ENCODE measurements around the gene TADA2A.

The TADA2A gene

GRCh38 chr17:37462492-37462891 is 55.8 kb downstream of the TADA2A start:
- no peak for DNase-seq

- no peak for DNase-seq
These were observed 56.4 kb downstream of the TADA2A start for GRCh38 chr17:37463039-37463438.

- DNase-seq = no peak
These were observed 58.5 kb downstream of the TADA2A start for GRCh38 chr17:37465069-37465616.

DNA sequence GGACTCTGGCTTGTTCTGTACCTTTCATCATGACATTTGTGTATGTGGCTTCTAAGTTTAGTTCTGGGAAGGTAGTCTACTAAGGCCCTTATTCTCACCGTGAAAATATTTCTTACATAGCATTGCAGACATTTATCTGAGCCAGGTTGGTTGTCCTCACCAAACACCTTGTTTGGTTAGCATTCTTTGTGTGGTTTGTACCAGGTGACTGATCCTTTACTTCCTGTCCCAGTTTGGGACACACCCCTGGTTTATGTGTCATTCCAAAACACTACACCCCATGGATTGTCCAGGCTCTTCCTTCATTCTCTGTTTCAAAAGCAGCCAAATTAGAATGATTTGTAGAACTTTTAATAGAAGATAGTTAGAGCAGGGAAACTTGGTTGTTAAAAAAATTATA is 59.8 kb downstream of the TADA2A start:
- no peak for DNase-seq

- no peak for DNase-seq
These were observed 63.5 kb downstream of the TADA2A start for GRCh38 chr17:37470181-37470580.

GRCh38 chr17:37475731-37476420 is 69.2 kb downstream of the TADA2A start:
- DNase-seq = no peak

- no peak for DNase-seq
These were observed 69.9 kb downstream of the TADA2A start for GRCh38 chr17:37476431-37477120.

GRCh38 chr17:37478187-37478586 is 71.5 kb downstream of the TADA2A start:
- DNase-seq = no peak

- DNase-seq = no peak
These were observed 72.3 kb downstream of the TADA2A start for GRCh38 chr17:37479025-37479424.

GRCh38 chr17:37480427-37480826 is 73.7 kb downstream of the TADA2A start:
- DNase-seq = no peak

- DNase-seq = no peak
These were observed 74.4 kb downstream of the TADA2A start for GRCh38 chr17:37481001-37481665.

DNA sequence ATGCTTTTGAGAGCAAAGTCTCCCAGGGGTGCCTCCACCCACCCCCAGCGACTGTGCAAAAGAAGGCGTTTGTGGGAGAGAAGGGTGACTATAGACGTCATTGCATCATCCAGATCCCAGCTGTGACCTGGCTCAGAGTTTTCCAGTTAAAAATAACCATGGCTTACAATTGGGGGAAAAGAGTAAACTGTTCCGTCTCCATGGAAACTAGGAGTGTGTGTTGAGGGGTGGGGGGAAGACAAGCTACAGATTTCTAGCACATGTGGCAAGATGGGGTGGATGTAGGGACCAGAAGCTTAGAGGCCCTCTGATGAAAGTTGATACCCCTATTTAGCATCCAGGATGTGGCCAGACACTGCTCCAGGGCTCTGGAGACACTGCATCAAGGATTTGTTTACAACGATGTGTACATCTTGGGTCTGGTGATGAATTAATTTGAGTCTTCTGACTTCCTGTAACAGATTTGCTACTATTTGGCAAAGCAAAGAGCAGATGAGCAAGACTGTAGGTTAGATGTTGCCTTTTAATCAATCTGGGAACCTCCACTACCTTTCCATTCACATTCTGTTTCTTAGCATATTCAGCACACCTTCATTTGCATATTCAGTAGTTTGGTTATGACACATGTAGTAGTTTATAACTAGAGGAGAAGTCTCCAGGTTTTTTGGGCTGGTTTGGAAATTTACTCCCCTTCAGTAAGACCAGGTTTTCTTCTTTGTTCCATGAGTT is 76.8 kb downstream of the TADA2A start:
- no peak for DNase-seq

GRCh38 chr17:37485938-37486570 is 79.4 kb downstream of the TADA2A start:
- DNase-seq = no peak

- DNase-seq = peak; percentile 31
These were observed 81.4 kb downstream of the TADA2A start for GRCh38 chr17:37488009-37488604.

GRCh38 chr17:37488607-37489196 is 82.0 kb downstream of the TADA2A start:
- DNase-seq = no peak

- peak; percentile 86 for DNase-seq
These were observed 82.7 kb downstream of the TADA2A start, which contains the start of gene DUSP14 for GRCh38 chr17:37489197-37490001. DUSP14 (plus strand) TSS chr17:37489891; CDS start chr17:37512273, 22,382 bp downstream.

GRCh38 chr17:37490022-37490587 is 83.4 kb downstream of the TADA2A start:
- DNase-seq = peak; percentile 72

DNA sequence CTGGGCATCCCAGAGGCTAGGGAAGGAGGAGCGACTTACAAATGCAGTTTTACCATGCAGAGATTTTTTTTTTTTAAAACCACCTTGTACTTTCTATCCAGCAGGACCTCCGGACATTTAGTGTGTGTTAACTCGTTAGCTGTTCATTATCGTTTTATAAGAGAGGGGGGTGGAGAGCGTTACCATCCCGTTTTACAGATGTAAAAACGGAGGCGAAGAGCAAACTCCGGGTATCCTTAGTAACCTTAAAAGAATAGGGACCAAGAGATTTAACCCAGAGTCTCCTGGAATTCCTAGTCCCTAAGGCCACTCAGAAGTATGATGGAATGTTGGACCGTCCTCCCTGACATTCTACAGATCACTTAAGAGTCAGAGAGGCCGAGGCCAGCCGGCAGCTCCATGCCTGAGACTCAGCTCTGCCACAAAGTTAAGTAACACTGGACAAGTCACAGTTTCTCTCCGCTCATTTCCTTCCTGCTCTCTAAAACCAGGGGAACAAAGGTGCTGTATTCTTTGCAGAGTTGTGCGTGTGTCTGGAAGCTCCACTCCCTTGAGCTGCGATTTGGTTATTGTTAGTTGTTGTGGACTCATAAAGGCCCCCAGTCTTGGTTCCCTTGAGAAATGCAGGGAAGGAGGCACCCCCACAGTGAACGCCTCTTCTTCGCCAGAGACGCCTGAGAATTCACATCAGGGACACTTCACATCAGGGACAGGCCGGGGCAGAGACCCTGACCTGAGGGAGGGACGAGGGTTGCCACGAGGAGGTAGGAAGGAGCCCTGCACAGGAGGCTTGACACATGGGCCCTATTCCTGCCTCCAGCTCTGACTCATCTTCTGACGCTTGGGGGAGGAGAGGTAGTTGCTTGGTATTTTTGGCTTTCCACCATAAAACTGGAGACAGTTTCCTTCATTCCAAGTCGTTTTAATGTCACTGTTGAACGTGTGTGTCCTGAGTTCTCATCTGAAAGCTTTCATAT is 84.2 kb downstream of the TADA2A start:
- DNase-seq = peak; percentile 49

DNA sequence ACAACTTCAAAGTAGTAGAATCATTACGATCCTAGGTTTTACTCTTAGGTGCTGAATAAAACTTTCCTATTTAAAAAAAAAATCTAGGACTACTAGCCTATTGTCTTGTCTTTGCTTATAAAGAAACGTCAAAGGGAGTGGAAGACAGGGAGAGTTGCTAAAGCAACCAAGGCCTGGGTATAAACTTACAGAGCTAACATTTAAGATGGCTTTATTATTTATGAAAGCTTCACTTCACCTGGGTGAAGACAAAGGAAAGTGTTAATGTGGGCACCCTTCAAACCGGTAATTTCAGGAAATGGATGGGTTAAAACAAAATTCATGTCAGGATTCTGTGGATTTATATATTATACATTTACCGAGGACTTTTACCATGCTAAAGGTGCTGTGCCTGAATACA is 85.5 kb downstream of the TADA2A start:
- DNase-seq = no peak

Data from right kidney (tissue), 1 donor.